Activated CD8-positive, alpha-beta T cell treated with anti-CD3 and anti-CD28 coated beads for 36 hours (primary cell): ENCODE measurements around the gene MYCL. TPM values are rescaled to one million over a fixed set of nuclear protein-coding genes. Genes with fewer than 3 reads are reported as not detected.

Experiments used
- ATAC-seq: fragments of 200-7000 bp; cut with Tn5 transposase; one replicate; pipeline ENCODE4 v1.10.0; 2021; ENCODE audit warnings: mild to moderate bottlenecking, moderate library complexity
- CTCF ChIA-PET: fragments of 350-600 bp; sonication (Branson Sonifier 250); formaldehyde crosslinking; loops from one replicate; lab custom pipeline; 2021; ENCODE audit warnings: antibody characterized with exemption; lab: Charles Lee
- POLR2A ChIA-PET: fragments of 350-600 bp; sonication (Branson Sonifier 250); formaldehyde crosslinking; loops from one replicate; lab custom pipeline; 2021; ENCODE audit warnings: antibody characterized with exemption; lab: Charles Lee
- DNase-seq: peaks from one replicate; pipeline ENCODE4 v3.0.0-alpha.2; 2020
- H3K27ac Mint-ChIP-seq: one replicate; pipeline ENCODE4 v1.8.0; 2021; ENCODE audit warnings: mild to moderate bottlenecking, mixed read lengths
- H3K27me3 Mint-ChIP-seq: one replicate; pipeline ENCODE4 v1.8.0; 2021; ENCODE audit warnings: mixed read lengths
- H3K36me3 Mint-ChIP-seq: one replicate; pipeline ENCODE4 v1.8.0; 2021; ENCODE audit warnings: low read depth, mixed read lengths
- H3K4me1 Mint-ChIP-seq: one replicate; pipeline ENCODE4 v1.8.0; 2021; ENCODE audit warnings: low read depth, mixed read lengths
- H3K4me3 Mint-ChIP-seq: one replicate; pipeline ENCODE4 v1.8.0; 2021; ENCODE audit warnings: mild to moderate bottlenecking, moderate library complexity, mixed read lengths
- H3K9me3 Mint-ChIP-seq: one replicate; pipeline ENCODE4 v1.8.0; 2021; ENCODE audit warnings: mixed read lengths
- CTCF ChIP-seq: fragments of 200-600 bp; IDR thresholded peaks from one replicate; pipeline ENCODE4 v1.8.0; 2022; ENCODE audit warnings: antibody characterized with exemption, mild to moderate bottlenecking
- intact Hi-C: fragments of 100-400 bp; cut with micrococcal nuclease; formaldehyde crosslinking; loops from one replicate; pipeline ENCODE4 v1.10.0; 2022
- total RNA-seq, 2 experiments: library from RNA; stranded (reverse); gene quantifications; one replicate each; pipeline ENCODE4 v1.2.3, GENCODE V29; 2021

Gene MYCL
- total RNA-seq, 2 experiments from 2014 or later: 0.13 to 0.20 TPM

DNA sequence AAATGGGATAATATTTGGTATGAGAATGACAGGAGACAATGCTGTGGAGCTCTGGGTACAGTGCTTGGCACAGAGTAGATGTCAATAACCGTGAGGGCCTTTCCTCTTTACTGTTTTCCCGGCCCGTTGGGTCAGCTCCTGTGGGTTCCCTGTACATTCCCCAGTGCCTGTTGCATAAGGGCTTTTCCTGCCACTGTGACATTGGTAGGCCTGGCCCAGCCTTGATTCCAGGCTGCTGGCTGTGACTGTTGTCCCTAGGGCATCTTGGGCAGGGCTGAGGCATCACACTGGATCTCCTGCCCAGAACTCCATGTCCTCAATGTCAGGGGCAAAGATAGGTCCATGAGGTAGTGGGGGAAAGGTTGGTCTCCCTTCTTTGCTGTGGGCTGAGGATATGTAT is 25.8 kb upstream of the MYCL start:
- intact Hi-C loops: loop anchor here (10.0 kb wide), 1 partner anchor 107 kb away; no protein-coding TSS in a partner anchor
- no peak for ATAC-seq
- no peak for TF ChIP-seq CTCF
- Mint-ChIP-seq H3K27me3 (no peaks in the 10 kb centered on the region), H3K36me3 (no peaks in the 10 kb centered on the region), H3K9me3 (no peaks in the 10 kb centered on the region), H3K27ac (no peak overlapping the region), H3K4me1 (no peaks in the 10 kb centered on the region), H3K4me3 (no peak overlapping the region)
- POLR2A ChIA-PET: no interaction called here
- DNase-seq: no peak
- CTCF ChIA-PET: interaction anchor here (14.2 kb wide), 1 partner anchor 47 kb away, joined by 293 read pairs; no protein-coding TSS in a partner anchor

- no peak for DNase-seq
- POLR2A ChIA-PET: interaction anchor here (0.7 kb wide), 1 partner anchor 83 kb away, joined by 3 read pairs; no protein-coding TSS in a partner anchor
- Mint-ChIP-seq H3K4me1 (no peaks in the 10 kb centered on the region), H3K36me3 (no peaks in the 10 kb centered on the region), H3K4me3 (no peak overlapping the region), H3K27me3 (no peaks in the 10 kb centered on the region), H3K9me3 (no peaks in the 10 kb centered on the region), H3K27ac (no peak overlapping the region)
- ATAC-seq: no peak
- CTCF ChIA-PET: interaction anchor here (2.2 to 14.2 kb wide), 2 partner anchors 25 to 48 kb away, joined by 5 to 293 read pairs; partner anchors contain the start of gene MYCL
- no peak for TF ChIP-seq CTCF
- intact Hi-C loops: loop anchor here (10.0 kb wide), 1 partner anchor 108 kb away; no protein-coding TSS in a partner anchor
These were observed 25.1 kb upstream of the MYCL start for GRCh38 chr1:39926820-39927219.

- intact Hi-C loops: loop anchor here (10.0 kb wide), 1 partner anchor 108 kb away; no protein-coding TSS in a partner anchor
- no peak for TF ChIP-seq CTCF
- CTCF ChIA-PET: interaction anchor here (0.7 to 14.2 kb wide), 4 partner anchors 18 to 48 kb away, joined by 3 to 293 read pairs (median 4); partner anchors contain the start of gene MYCL
- Mint-ChIP-seq H3K4me3 (no peak overlapping the region), H3K27me3 (no peaks in the 10 kb centered on the region), H3K36me3 (no peaks in the 10 kb centered on the region), H3K4me1 (no peaks in the 10 kb centered on the region), H3K27ac (no peak overlapping the region), H3K9me3 (no peaks in the 10 kb centered on the region)
- no peak for DNase-seq
- ATAC-seq: no peak
- POLR2A ChIA-PET: interaction anchor here (0.7 kb wide), 1 partner anchor 83 kb away, joined by 3 read pairs; no protein-coding TSS in a partner anchor
These were observed 24.7 kb upstream of the MYCL start for GRCh38 chr1:39926343-39926793.

GRCh38 chr1:39925721-39926342 is 24.1 kb upstream of the MYCL start:
- Mint-ChIP-seq H3K27ac (no peak overlapping the region), H3K4me1 (no peaks in the 10 kb centered on the region), H3K4me3 (no peak overlapping the region), H3K9me3 (no peaks in the 10 kb centered on the region), H3K27me3 (no peaks in the 10 kb centered on the region), H3K36me3 (no peaks in the 10 kb centered on the region)
- intact Hi-C loops: loop anchor here (10.0 kb wide), 1 partner anchor 109 kb away; no protein-coding TSS in a partner anchor
- ATAC-seq (no peak), DNase-seq (no peak)
- ChIA-PET CTCF (interaction anchor here (0.7 to 14.2 kb wide), 4 partner anchors 17 to 48 kb away, joined by 3 to 293 read pairs (median 4); partner anchors contain the start of gene MYCL), POLR2A (interaction anchor here (0.7 kb wide), 1 partner anchor 9 kb away, joined by 3 read pairs; no protein-coding TSS in a partner anchor)
- no peak for TF ChIP-seq CTCF
